NB4 (cell line): Measurements from ENCODE around the gene DYNLRB2.

Experiments
- DNase-seq: peaks from one replicate; pipeline ENCODE4 v3.0.0; 2010; ENCODE audit warnings: low read depth
- H3K4me3 ChIP-seq: one replicate; pipeline ENCODE4 v1.5.1; 2011; ENCODE audit warnings: mild to moderate bottlenecking, low read depth, low read length, moderate library complexity
- MYC ChIP-seq: IDR thresholded peaks from 2 replicates; pipeline ENCODE4 v1.6.1; 2011; ENCODE audit warnings: low read depth, low read length
- POLR2A ChIP-seq: IDR thresholded peaks from 2 replicates; pipeline ENCODE4 v1.6.1; 2011; ENCODE audit warnings: mild to moderate bottlenecking; ENCODE audit not compliant: insufficient read length; ENCODE audit errors: extremely low read depth
- TF ChIP-seq, protein P1 (sequence below): IDR thresholded peaks from 2 replicates; pipeline ENCODE4 v1.6.1; 2011; ENCODE audit warnings: low read depth, low read length
- TF ChIP-seq, protein P2 (sequence below): IDR thresholded peaks from one replicate; pipeline ENCODE4 v1.5.1; 2012; ENCODE audit warnings: low read depth, low read length

The DYNLRB2 gene

DNA sequence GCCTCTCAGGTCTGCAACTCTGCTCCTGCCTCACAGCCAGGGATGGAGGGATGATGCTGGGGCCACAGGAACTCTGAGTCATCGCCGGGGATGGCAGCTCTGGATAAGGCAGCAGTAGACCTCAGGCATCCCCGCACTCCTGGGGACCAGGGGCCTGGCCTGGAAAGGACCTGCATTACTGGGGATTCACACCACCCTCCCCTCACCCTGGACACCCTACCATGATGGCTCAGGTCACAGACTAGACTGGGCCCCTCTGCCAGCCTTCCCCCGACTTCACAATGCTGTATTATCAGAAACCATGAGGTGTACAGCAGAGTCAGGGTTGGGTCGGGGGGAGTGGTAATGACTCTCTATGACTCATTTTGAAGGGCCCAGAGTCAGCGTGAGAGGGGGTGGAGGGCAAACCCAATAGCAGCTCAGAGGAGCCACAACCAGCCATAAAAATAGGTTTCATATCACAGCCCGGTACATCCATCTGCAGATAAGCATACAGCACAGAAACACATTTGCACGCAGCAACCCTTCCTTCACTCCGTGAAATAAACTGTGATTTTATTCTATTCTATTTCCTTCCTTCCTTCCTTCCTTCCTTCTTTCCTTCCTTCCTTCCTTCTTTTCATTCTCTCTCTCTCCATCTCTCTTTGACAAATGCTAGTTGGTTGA is 28.8 kb downstream of the DYNLRB2 start:
- no peak for DNase-seq
- TF ChIP-seq POLR2A (no peak), MYC (no peak)
- TF ChIP-seq, protein P1, sequence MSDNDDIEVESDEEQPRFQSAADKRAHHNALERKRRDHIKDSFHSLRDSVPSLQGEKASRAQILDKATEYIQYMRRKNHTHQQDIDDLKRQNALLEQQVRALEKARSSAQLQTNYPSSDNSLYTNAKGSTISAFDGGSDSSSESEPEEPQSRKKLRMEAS, result no peak
- TF ChIP-seq, protein P2, sequence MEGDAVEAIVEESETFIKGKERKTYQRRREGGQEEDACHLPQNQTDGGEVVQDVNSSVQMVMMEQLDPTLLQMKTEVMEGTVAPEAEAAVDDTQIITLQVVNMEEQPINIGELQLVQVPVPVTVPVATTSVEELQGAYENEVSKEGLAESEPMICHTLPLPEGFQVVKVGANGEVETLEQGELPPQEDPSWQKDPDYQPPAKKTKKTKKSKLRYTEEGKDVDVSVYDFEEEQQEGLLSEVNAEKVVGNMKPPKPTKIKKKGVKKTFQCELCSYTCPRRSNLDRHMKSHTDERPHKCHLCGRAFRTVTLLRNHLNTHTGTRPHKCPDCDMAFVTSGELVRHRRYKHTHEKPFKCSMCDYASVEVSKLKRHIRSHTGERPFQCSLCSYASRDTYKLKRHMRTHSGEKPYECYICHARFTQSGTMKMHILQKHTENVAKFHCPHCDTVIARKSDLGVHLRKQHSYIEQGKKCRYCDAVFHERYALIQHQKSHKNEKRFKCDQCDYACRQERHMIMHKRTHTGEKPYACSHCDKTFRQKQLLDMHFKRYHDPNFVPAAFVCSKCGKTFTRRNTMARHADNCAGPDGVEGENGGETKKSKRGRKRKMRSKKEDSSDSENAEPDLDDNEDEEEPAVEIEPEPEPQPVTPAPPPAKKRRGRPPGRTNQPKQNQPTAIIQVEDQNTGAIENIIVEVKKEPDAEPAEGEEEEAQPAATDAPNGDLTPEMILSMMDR, result no peak
- H3K4me3 ChIP-seq, result no peak overlapping the region

DNA sequence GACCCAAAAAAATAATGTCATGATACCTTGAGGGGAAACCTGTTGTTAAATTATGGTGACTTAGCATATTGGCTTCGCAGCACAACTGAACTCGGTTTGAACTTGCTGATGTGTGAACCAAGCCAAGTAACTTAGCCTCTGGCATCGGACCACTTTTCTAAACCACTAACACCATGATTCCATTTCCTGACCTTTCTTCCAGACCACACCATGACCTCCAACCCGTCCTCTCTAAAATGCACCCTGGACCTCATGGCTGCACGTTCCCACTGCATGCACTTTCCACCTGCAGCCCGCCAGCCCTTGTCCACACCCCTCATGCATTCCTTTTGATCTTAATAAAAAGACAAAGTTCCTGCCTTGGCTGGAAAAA is 29.3 kb downstream of the DYNLRB2 start:
- H3K4me3 ChIP-seq, result no peak overlapping the region
- TF ChIP-seq, protein P1, result no peak
- no peak for TF ChIP-seq MYC
- TF ChIP-seq POLR2A, result no peak
- TF ChIP-seq, protein P2, result no peak
- DNase-seq, result no peak

DNA sequence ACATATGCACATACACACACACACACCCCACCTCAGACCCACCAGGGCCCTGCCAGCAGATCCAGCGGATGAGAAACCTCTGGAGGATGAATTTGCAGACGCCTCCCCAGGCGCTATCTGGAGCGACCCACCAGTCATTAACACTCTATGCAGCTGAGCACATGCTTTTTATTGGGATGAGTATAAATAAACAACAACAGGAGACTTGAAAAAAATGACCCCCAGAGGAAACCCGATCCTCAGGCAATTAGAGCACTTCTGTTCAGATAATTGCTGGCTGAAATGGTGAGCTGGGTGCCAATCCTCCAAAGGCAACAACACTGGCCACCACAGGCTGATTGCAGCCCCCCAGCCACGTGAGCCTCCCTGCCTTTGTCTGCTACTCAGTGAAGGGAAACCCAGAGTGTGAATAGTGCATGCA is 32.9 kb downstream of the DYNLRB2 start:
- no peak for DNase-seq
- H3K4me3 ChIP-seq, result no peak overlapping the region

DNA sequence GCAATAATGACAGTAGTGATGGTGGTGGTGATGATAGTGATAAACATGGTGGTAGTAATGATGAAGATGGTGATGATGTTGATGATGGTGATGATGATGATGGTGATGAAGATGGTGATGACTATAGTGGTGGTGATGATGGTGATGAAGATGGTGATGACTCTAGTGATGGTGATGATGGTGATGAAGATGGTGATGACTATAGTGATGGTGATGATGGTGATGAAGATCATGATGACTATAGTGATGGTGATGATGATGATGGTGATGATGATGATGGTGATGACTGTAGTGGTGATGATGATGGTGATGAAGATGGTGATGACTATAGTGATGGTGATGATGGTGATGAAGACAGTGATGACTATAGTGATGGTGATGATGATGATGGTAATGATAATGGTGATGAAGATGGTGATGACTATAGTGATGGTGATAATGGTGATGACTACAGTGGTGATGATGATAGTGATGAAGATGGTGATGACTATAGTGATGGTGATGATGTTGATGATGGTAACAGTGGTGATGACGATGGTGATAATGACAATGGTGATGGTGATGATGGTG is 35.6 kb downstream of the DYNLRB2 start:
- TF ChIP-seq POLR2A (no peak), MYC (no peak)
- TF ChIP-seq, protein P1, result no peak
- TF ChIP-seq, protein P2, result no peak
- H3K4me3 ChIP-seq, result no peak overlapping the region
- DNase-seq, result no peak

More for the DNA sequence above, 32.9 kb downstream of the DYNLRB2 start:
- TF ChIP-seq MYC (no peak), POLR2A (no peak)
- TF ChIP-seq, protein P2, result no peak
- TF ChIP-seq, protein P1, result no peak

DNA sequence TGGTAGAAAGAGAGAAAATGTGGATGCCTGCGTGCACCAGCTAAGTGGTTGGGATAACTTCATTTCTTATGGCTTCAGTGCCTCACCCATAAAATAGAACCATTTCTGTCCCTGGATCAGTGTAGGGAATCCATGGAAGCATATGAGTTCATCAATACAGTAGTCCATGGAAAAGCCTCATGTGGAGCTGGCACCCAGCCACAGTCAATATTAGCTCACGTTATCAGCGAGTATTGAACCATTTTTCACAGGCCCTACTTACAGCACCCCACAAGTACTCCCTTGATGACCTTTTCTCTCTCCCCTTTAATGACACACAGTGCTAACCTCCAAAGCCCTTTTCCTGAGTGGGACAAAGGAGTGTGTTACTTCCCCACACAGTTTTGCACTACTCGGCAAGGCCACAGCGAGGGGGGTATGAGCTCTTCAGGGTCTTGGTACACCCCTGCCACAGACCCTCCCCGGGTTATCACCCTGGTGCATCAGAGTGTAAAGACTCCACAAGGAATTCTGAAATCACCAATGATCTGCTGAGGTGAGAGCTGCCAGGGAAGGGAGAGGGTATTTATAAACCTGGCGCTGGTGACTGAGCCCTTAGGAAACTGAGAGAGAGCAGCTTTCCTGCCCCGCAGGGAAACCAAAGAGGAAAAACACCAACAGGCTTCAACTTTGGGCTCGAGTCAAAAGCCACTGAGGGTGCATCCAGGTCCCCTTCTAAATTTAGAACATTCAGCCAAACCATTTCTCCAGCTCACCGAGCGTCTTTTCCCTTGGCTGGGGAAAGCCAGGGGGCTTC is 36.9 kb downstream of the DYNLRB2 start:
- H3K4me3 ChIP-seq, result no peak overlapping the region
- TF ChIP-seq, protein P1, result no peak
- TF ChIP-seq, protein P2, result no peak
- TF ChIP-seq POLR2A, result no peak
- TF ChIP-seq MYC, result no peak
- no peak for DNase-seq
